ENCODE measurements around the gene SMKR1.
"Not testable (repeated sequence)": the region's sequence is repeated elsewhere in the genome, so short reads cannot be mapped to it uniquely, and the experiment has no call there.

The SMKR1 gene

DNA sequence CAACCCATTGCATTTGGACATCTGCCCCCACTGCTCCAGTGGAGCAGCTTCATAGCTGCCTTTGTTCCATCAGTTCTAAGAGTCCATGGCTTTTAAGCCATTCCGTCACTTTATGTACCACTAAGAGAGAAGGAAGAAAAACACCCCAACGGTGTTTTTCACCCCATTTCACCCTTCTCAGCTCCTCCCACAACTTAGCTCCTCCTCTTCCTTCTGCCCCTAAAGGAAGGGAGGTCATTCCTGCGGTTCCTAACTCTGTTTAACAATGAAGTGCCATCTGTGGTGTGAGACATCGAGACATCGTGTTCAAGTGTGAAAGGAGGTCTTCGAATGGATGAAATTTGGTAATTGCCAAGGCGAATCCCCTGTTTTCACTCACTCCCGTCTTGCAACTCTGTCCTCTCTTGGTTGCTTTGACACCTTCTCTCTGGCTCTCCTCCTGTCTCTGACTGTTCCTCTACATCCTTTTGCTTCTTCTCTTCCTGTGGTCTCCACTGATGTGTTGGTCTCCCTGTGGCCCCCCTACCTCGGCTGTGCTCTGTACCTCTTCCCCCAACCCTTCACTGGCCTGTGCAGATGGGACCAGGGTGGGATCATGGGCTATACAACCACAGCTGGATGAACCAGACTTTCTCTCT, 23.0 kb downstream of the SMKR1 start:
- no peak for TF ChIP-seq CTCF (conservative IDR thresholded peaks at IDR 0.05; ENCODE audit: low read length)
- no peak overlapping the region for H3K4me3 ChIP-seq (ENCODE audit: low read length)
- no peak for DNase-seq (ENCODE audit: low read depth)

GRCh38 chr7:129529643-129530042, 27.3 kb downstream of the SMKR1 start:
- TF ChIP-seq CTCF (conservative IDR thresholded peaks at IDR 0.05; ENCODE audit: low read length): no peak
- DNase-seq (ENCODE audit: low read depth): no peak
- no peak overlapping the region for H3K4me3 ChIP-seq (ENCODE audit: low read length)

GRCh38 chr7:129530795-129531391, 28.6 kb downstream of the SMKR1 start:
- H3K4me3 ChIP-seq (ENCODE audit: low read length): no peak overlapping the region
- peak; percentile 82 for DNase-seq (ENCODE audit: low read depth)
- no peak for TF ChIP-seq CTCF (conservative IDR thresholded peaks at IDR 0.05; ENCODE audit: low read length)

DNA sequence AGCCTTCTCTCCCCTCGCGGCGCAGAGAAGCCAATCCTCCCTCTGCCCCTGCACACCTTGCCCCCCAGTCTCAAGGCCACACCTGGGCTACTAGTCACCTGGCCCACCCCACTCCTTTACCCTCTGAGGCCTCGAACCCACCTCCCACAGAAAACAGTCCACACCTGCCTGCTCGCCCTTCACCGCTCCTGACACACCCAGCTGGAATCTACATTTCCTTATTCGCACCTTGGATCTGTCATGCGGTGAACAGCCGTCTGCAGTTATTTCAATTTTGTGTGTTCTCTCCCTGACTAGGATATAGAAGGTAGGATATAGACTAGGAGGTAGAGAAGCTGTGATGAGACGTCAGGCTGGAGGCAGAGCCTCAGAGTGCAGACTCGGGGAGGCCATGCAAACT, 29.4 kb downstream of the SMKR1 start:
- no peak overlapping the region for H3K4me3 ChIP-seq (ENCODE audit: low read length)
- TF ChIP-seq CTCF (conservative IDR thresholded peaks at IDR 0.05; ENCODE audit: low read length): no peak
- no peak for DNase-seq (ENCODE audit: low read depth)

DNA sequence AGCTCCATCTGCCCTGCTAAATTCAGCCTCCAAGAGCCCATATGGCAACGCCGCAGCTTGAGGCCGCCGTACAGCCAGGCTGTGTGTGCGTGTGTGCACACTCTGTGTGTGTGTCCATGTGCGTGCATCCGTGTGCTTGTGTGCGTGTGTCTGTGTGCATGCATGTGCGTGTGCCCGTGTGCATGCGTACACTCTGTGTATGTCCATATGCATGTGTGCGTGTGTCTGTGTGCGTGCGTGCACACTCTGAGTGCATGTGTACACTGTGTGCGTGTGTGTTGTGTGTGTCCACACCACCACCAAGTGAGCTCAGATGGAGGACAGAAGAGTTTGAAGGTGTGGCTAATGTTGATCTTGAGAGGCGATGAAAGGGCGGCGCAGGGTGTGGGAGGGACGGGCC, 30.0 kb downstream of the SMKR1 start:
- TF ChIP-seq CTCF (conservative IDR thresholded peaks at IDR 0.05; ENCODE audit: low read length): no peak
- H3K4me3 ChIP-seq (ENCODE audit: low read length): no peak overlapping the region
- DNase-seq (ENCODE audit: low read depth): no peak

GRCh38 chr7:129534558-129535274, 32.4 kb downstream of the SMKR1 start:
- H3K4me3 ChIP-seq (ENCODE audit: low read length); DNase-seq (ENCODE audit: low read depth): not testable (repeated sequence)

- no peak overlapping the region for H3K4me3 ChIP-seq (ENCODE audit: low read length)
- TF ChIP-seq CTCF (conservative IDR thresholded peaks at IDR 0.05; ENCODE audit: low read length): no peak
- DNase-seq (ENCODE audit: low read depth): no peak
Observed at GRCh38 chr7:129535896-129536295, 33.6 kb downstream of the SMKR1 start.

Measured in AG10803 (cell line).